Globus pallidus (tissue), 1 donor: Measurements from ENCODE around the gene NCAPG2.

Experiments used
- DNase-seq: peaks from one replicate; pipeline ENCODE4 v3.0.0-alpha.2; 2015; ENCODE audit warnings: low spot score

NCAPG2 gene

DNA sequence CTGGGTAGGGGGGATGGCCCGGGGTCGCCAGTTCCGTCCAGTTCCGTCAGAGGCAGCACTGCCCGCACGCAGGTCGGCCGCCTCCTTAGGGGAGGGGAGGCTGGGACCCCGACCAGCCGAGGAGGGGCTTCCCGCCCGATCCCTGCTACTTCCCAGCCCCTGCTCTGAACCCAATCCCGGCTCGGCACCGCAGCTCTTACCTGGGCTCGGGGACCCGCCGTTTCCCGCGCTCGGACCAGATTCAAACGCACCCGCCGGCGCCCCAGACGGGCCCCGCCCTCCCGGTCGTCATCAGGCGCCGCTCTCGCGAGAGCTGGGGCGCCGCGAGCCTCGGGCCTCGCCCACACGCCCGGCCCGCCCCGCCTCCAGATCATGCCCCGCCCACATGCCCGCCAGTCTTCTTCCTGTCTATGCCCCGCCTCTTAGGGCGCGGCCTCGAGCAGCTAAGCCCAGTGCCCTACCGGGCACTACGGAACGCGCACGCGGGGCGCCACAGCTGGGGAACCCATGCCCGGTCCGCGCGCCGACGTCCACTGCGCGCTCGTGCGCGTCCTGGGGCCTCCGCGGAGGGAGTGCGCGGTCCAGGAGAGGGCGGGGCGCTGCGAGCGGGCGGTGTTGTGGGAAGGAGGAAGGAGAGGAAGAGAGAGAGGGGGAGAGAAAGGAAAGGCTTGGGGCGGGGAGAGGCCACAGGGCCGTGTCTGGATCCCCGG lies at the start of gene NCAPG2:
TSS of gene NCAPG2 (minus strand) at position 281 of the 710 bp plus-strand sequence. CDS start 2,905 bp downstream, outside the sequence.
- peak; percentile 98 for DNase-seq

- DNase-seq = no peak
These were observed 49.3 kb upstream of the NCAPG2 start for GRCh38 chr7:158753900-158754299.

DNA sequence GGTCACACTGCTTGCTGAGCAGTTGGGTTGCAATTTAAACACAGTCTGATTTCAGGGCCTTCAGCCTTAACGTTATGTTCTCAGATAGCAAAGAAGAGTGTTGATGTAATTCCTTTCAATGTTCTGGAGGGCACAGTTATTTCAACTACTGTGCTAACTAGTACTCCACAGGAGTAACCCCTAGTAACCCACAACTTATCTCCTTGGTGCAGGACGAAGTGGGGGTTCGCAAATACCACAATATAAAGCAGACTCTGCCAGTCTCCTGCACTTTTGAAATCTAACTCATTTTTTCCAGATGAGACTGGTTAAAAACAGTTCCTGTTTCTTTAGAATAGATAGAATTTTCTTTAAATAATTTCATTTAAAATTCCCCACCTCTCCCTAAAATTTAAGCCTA lies 47.1 kb upstream of the NCAPG2 start:
- no peak for DNase-seq

- no peak for DNase-seq
These were observed 46.6 kb upstream of the NCAPG2 start for GRCh38 chr7:158751199-158751598.

DNA sequence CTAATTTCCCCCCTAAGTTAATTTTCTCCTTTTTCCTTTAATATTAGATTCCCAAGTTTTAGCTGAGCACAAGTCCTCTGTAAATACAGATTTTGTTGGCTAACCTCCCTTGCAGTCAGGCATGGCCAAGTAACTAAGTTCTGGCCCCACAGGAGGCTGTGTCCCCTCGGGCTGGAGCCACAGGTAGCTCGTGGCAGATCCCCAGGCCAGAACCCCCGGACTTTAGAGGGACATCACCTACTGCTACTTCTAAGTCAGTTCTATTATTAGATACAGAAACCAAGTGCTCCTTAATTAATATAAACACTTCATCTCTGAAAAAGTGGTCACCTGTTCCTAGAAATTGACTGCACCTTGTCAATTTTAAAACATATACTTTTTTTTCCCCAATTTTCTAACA lies 46.1 kb upstream of the NCAPG2 start:
- DNase-seq = no peak

- no peak for DNase-seq
These were observed 44.8 kb upstream of the NCAPG2 start for GRCh38 chr7:158749396-158749795.

GRCh38 chr7:158748335-158748734 lies 43.7 kb upstream of the NCAPG2 start:
- DNase-seq = no peak

DNA sequence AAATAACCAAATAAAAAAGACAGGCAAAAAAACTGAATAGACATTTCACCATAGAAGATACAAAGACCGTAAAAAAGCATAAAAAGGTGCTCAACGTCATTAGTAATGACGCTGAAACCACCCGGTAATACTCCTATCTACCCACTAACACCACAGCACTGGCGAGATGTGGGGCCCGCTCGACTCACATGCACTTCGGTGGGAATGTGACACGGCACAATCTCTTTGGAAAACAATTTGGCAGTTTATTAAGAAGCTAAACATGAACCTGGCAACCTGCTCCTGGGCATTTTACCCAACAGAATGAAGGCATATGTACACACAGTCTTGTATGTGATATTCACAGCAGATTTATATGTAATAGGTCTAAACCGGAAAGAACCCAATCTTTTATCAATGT lies 42.8 kb upstream of the NCAPG2 start:
- no peak for DNase-seq

DNA sequence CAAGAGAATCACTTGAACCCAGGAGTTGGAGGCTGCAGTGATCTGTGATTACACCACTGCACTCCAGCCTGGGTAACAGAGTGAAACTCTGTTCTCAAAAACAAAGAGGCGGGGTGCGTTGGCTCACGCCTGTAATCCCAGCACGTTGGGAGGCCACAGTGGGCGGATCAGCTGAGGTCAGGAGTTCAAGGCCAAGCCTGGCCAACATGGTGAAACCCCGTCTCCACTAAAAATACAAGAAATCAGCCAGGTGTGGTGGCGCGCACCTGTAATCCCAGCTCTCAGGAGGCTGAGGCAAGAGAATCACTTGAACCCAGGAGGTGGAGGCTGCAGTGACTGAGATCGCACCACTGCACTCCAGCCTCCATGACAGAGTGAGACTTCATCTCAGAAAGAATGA lies 42.4 kb upstream of the NCAPG2 start:
- DNase-seq = no peak

DNA sequence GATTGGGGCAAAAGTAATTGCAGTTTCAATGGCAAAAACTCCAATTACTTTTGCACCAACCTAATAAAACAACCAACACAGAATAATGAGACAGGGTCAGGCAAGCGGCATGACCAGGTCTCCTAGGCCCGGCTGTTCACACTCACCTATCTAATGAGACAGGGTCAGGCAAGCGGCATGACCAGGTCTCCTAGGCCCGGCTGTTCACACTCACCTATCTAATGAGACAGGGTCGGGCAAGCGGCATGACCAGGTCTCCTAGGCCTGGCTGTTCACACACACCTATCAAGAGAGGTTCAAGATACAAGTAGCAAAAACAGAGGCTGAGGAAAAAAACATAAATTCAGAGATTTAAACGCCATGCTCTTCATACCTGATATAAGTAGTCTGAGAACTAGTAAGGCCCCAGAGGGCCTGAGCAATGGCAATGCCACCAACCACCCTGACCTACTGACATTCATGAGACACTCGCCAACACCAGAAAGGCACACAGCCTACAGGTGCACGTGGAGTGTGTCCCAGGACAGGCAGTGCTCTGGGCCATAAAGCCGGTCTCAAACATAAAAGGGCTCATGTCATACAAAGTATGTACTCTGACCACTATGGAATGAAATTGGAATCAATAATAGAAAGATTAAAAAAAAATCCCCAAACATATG lies 40.6 kb upstream of the NCAPG2 start:
- DNase-seq = no peak

DNA sequence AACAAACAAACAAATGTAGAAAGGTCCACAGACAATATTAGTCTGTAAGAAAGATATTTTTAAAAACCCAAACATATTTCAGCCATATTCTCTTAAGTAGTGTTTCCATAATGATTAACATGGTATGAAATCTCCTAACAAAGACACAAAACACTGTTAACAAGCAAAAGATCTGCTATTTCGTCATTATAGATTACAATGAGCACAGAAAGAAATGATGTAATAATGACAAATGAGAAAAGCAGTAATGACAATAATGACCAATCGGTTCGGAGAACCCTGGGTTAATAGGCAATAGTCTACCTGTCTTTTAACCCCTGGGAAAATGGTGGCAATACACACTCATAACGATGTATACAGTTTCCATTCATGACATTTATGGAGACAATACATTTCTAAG lies 39.5 kb upstream of the NCAPG2 start:
- no peak for DNase-seq

GRCh38 chr7:158743219-158743618 lies 38.6 kb upstream of the NCAPG2 start:
- DNase-seq = no peak

DNA sequence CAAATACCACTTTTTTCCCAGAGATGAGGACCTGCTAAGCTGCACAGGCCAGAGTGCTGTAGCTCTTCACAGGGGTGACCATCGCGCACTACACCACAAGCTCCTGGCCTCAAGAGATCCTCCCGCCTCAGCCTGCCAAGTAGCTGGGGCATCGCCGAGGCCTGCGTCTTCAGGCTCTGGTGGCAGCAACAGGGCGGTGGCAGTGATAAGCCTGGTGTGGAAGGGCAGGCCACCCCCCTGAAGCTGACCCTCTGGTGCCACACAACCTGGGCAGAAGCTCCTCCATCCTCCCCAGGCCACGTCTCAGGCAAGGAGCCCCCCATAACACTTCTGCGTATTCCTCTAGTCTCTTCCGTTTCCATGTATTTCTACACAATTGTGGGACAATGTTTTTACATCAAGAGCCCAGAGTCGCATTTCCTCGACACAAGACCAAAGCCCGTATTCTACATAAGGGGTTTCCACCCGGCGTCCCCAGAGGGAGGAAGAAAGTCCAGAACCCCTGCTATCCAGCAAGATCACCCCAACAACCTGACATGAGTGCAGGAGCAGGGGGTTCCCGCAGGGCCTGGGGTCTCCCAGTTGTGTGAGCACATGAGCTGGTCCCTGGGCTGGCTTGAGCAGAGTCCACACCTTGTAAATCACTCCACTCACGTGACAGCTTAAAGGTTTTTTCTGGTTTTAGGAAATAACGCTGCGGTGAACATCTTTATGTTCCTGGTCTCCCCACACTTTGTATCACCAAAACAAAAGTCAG lies 37.6 kb upstream of the NCAPG2 start:
- no peak for DNase-seq

DNA sequence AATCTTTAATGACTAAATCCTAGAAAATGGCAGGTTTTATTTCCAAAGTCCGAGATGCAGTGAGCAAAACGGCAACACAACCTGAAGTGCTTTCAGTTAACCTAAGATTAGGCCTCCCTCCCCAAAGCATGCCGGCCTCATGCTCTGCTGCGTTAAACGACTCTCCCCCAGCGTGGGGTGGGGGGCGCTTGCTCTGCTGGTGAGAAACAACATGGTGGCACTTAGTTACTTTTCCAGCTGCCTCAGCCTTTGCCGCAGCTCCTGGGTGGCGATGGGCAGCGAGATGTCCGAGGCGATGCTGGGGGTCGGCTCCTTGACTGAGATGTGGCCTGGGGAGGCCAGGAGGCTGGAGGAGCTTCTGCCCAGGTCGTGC lies 36.7 kb upstream of the NCAPG2 start:
- DNase-seq = no peak

- DNase-seq = no peak
These were observed 36.2 kb upstream of the NCAPG2 start for GRCh38 chr7:158740657-158741293.

DNA sequence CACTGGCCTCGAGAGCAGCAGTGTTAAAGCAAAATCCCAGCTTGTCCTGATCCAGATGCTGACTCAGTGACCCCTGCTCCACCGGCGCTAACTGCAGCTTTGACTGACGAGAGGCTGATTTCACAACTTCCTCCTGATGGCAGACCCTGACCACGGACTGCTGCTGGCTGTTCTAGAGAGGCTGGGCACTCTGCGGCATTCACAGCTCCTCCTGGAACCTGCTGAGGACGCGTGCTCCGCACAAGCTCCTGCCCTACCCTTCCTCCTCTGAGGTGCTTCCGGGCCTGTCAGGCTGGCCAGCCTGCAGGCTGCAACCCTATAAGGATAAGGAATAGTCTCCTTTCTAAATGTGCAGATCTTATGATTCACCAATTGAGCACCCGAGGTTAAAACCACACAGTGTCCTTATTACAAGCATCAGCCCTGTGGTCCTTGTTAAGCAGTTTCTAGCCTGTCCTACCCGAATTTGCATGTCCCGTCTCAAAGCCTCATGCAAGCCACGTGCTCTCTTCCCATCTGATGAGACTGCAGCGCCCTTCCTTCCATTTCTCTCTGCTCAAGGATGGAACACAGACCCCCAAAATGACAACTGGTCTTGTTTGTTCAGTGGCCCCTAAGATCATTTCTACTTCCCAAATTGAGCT lies 35.5 kb upstream of the NCAPG2 start:
- DNase-seq = no peak

DNA sequence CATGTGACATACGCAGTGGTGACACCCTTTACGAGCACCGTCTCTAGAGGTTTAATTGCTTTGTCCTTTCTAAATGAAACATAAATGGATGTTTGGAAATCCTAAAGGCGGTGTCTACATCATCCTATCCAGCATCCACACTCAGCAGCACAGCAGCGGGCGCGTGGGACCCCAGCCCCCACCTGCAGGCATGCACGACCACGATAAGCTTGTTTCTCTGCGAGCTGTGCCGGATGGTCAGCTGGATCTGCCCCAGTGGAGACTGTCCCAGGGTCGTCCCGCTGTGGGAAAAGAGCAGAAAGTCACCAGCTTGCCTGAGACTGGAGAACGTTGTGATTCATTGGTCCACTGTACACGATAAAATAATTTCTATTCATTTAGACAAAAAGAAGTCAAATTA lies 34.2 kb upstream of the NCAPG2 start:
- no peak for DNase-seq

DNA sequence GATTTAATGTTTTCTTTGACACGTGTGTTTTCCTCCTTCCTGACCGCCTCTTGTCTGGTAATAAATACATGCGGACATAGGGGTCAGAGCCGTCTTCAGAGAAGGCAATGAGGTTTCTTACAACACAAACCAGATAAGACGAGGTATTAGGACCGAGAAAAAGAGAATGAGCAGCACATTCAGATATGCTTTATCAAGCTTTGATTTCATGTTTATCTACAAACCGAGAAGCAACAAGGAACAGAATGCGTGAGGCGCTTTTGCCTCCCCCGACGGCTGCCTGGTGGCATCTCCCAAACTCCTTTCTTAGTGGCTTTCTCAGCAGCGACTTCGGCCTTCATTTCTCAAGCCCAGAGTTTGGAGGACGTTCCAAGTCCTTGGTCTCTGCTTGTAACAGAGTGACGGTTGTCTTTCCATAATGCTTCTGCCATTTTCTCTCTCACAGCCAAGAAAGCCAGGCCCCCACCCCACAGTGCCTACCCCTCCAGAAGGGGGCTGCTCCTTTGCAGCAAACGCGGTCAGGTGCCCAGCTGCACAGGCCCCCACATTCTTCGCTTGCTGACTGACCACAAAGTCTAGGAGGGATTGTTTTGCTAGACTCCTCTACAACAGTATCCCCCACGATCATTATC lies 32.6 kb upstream of the NCAPG2 start:
- DNase-seq = no peak

DNA sequence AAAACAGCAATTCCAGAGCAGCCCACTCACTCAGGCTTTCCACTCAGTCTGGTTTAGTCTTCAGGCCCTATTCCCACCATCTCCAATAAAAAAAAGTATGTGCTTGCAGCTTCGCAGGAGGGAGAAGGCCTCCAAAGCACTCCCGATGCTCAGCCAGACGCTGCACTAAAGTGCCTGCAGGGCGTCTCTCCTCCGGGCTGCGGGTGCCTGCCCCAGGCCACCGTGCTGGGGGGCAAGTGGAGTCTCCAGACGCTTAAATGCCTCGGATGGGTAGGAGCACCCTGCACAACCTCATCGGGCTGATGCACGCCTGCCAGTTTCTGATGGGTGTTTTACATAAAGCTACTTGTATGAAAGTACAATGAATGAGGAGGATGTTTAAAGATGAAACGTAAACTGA lies 31.3 kb upstream of the NCAPG2 start:
- no peak for DNase-seq

DNA sequence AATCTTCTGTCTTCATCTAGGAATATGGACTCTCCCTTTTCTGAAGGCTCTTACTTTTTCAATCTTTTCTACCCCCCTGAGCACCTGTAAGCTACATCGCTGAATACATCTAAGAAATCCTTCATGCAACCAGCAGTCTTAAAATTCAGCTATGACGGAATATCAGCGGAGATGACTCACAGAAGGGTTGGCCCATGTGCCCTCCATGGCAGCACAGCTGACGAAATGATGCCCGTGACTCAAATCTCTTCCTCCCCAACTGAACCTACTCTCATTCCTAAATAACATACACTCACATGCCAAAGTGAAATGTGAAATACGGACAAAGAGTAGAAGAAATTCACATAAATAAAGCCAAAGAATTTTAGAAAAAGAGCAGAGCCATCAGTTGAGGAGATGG lies 30.3 kb upstream of the NCAPG2 start:
- DNase-seq = no peak

DNA sequence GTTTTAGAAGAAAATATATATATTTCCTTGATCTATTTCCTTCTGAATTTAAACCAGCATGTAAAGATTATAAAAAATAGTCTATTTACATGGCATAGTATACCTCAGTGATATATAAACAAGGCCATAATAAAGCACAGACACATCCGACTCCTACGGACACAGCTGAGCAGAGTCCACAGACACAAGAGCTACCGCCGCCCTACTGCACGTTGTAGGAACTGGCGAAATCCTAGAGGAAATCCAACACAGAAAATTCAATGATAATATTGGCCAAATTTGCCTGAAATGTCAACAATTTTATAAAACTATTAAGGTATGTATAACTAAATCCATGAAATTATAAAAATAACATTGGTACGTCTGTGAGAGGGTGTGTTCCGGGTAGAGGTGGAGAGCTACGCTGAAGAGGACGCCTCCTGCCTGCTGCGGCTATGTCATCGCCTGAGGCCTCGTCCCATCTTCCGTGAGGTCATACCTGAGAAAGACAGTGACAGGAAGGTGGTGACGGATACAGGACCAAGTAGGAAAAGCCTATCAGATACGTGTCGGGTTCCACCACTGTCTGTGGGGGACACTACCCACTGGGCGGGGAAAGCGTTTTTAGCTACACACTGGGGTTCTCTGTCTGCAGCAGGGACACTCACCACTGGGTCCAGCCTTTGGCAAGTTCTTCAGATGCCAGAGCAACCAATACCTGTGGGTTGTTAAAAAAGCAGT lies 29.3 kb upstream of the NCAPG2 start:
- no peak for DNase-seq
